Fibroblast of skin of back (primary cell): ENCODE measurements around the gene CAB39.
A peak's percentile ranks its signal among the peaks of the same experiment; 100 is the strongest.

Source experiments
- DNase-seq: peaks from one replicate; pipeline ENCODE4 v3.0.0-alpha.2; 2013

CAB39 gene

GRCh38 chr2:230823264-230823964 is 110.8 kb downstream of the CAB39 start:
- DNase-seq = no peak

- peak; percentile 78 for DNase-seq
Observed at GRCh38 chr2:230824406-230824978, 111.8 kb downstream of the CAB39 start.

GRCh38 chr2:230825354-230825753 is 112.7 kb downstream of the CAB39 start:
- DNase-seq = no peak

GRCh38 chr2:230827774-230828271 is 115.2 kb downstream of the CAB39 start:
- DNase-seq = no peak

GRCh38 chr2:230828272-230828961 is 115.8 kb downstream of the CAB39 start:
- DNase-seq = no peak

GRCh38 chr2:230829293-230829692 is 116.7 kb downstream of the CAB39 start:
- DNase-seq = no peak

- no peak for DNase-seq
Observed at GRCh38 chr2:230829959-230830358, 117.3 kb downstream of the CAB39 start.

- no peak for DNase-seq
Observed at GRCh38 chr2:230830428-230830827, 117.8 kb downstream of the CAB39 start.

- DNase-seq = no peak
Observed at GRCh38 chr2:230840301-230840700, 127.7 kb downstream of the CAB39 start.

GRCh38 chr2:230842473-230842872 is 129.8 kb downstream of the CAB39 start:
- DNase-seq = no peak

GRCh38 chr2:230843132-230843531 is 130.5 kb downstream of the CAB39 start:
- no peak for DNase-seq

- no peak for DNase-seq
Observed at GRCh38 chr2:230846360-230846759, 133.7 kb downstream of the CAB39 start.

- peak; percentile 83 for DNase-seq
Observed at GRCh38 chr2:230847883-230848388, 135.3 kb downstream of the CAB39 start.

- DNase-seq = peak; percentile 27
Observed at GRCh38 chr2:230849633-230850357, 137.2 kb downstream of the CAB39 start.

GRCh38 chr2:230850358-230850658 is 137.7 kb downstream of the CAB39 start:
- no peak for DNase-seq

- DNase-seq = no peak
Observed at GRCh38 chr2:230852113-230852512, 139.5 kb downstream of the CAB39 start.

GRCh38 chr2:230861552-230862255 is 149.1 kb downstream of the CAB39 start:
- no peak for DNase-seq

- no peak for DNase-seq
Observed at GRCh38 chr2:230862292-230862691, 149.7 kb downstream of the CAB39 start.

- DNase-seq = no peak
Observed at GRCh38 chr2:230863031-230863430, 150.4 kb downstream of the CAB39 start.

GRCh38 chr2:230863442-230864121 is 150.9 kb downstream of the CAB39 start:
- no peak for DNase-seq

GRCh38 chr2:230864122-230864604 is 151.5 kb downstream of the CAB39 start:
- DNase-seq = no peak
